WTC11 (cell line): ENCODE results near the gene CEP104. TPM values are rescaled to one million over a fixed set of nuclear protein-coding genes. Genes with fewer than 3 reads are reported as not detected.

Experiments
- AFF4 ChIP-seq: sonication (generic); formaldehyde crosslinking; IDR thresholded peaks from 2 replicates; pipeline ENCODE4 v1.8.1; 2023; ENCODE audit warnings: mild to moderate bottlenecking, missing genetic modification reagents, borderline replicate concordance
- IRF2 ChIP-seq: sonication (generic); formaldehyde crosslinking; IDR thresholded peaks from 2 replicates; pipeline ENCODE4 v1.8.0; 2022; ENCODE audit warnings: low read depth, missing genetic modification reagents, borderline replicate concordance
- JUN ChIP-seq: sonication (generic); formaldehyde crosslinking; IDR thresholded peaks from 2 replicates; pipeline ENCODE4 v1.8.0; 2023; ENCODE audit warnings: mild to moderate bottlenecking, missing genetic modification reagents
- KAT7 ChIP-seq: sonication (generic); formaldehyde crosslinking; IDR thresholded peaks from 2 replicates; pipeline ENCODE4 v1.8.1; 2023; ENCODE audit warnings: missing genetic modification reagents, mild to moderate bottlenecking, borderline replicate concordance
- NFE2L1 ChIP-seq: sonication (generic); formaldehyde crosslinking; IDR thresholded peaks from 2 replicates; pipeline ENCODE4 v1.8.1; 2023; ENCODE audit warnings: missing genetic modification reagents
- NR3C1 ChIP-seq: sonication (generic); formaldehyde crosslinking; conservative IDR thresholded peaks from 2 replicates; pipeline ENCODE4 v1.8.1; 2023; ENCODE audit warnings: low read depth, mild to moderate bottlenecking, missing genetic modification reagents
- PRDM15 ChIP-seq: sonication (generic); formaldehyde crosslinking; IDR thresholded peaks from 2 replicates; pipeline ENCODE4 v1.8.0; 2022; ENCODE audit warnings: missing genetic modification reagents
- RORB ChIP-seq: fragments of 250-450 bp; sonication (Bioruptor Pico); IDR thresholded peaks from 2 replicates; pipeline ENCODE4 v1.9.0; 2021; ENCODE audit warnings: mild to moderate bottlenecking
- TEAD4 ChIP-seq: sonication (generic); formaldehyde crosslinking; IDR thresholded peaks from 2 replicates; pipeline ENCODE4 v1.8.0; 2022; ENCODE audit warnings: mild to moderate bottlenecking, missing genetic modification reagents
- ZSCAN18 ChIP-seq: fragments of 250-450 bp; sonication (Bioruptor Pico); IDR thresholded peaks from 2 replicates; pipeline ENCODE4 v2.1.2; 2022; ENCODE audit warnings: mild to moderate bottlenecking, moderate library complexity
- total RNA-seq: library from RNA; stranded (reverse); gene quantifications from 3 replicates; pipeline ENCODE4 v1.2.3, GENCODE V29; 2021
- TF ChIP-seq, protein P1 (sequence below): sonication (generic); formaldehyde crosslinking; IDR thresholded peaks from 2 replicates; pipeline ENCODE4 v1.8.1; 2022; ENCODE audit warnings: missing genetic modification reagents, borderline replicate concordance
- TF ChIP-seq, protein P2 (sequence below): sonication (generic); formaldehyde crosslinking; IDR thresholded peaks from 2 replicates; pipeline ENCODE4 v1.8.0; 2022; ENCODE audit warnings: mild to moderate bottlenecking, missing genetic modification reagents
- TF ChIP-seq, protein P3 (sequence below): fragments of 250-450 bp; sonication (Bioruptor Pico); IDR thresholded peaks from 2 replicates; pipeline ENCODE4 v1.9.0; 2021; ENCODE audit warnings: moderate library complexity, mild to moderate bottlenecking, inconsistent platforms, borderline replicate concordance
- TF ChIP-seq, protein P4 (sequence below): sonication (generic); formaldehyde crosslinking; IDR thresholded peaks from 2 replicates; pipeline ENCODE4 v1.8.1; 2023; ENCODE audit warnings: mild to moderate bottlenecking, missing genetic modification reagents, moderate library complexity

CEP104 gene
- total RNA-seq, 1 experiment from 2014 or later = 38.0 TPM

DNA sequence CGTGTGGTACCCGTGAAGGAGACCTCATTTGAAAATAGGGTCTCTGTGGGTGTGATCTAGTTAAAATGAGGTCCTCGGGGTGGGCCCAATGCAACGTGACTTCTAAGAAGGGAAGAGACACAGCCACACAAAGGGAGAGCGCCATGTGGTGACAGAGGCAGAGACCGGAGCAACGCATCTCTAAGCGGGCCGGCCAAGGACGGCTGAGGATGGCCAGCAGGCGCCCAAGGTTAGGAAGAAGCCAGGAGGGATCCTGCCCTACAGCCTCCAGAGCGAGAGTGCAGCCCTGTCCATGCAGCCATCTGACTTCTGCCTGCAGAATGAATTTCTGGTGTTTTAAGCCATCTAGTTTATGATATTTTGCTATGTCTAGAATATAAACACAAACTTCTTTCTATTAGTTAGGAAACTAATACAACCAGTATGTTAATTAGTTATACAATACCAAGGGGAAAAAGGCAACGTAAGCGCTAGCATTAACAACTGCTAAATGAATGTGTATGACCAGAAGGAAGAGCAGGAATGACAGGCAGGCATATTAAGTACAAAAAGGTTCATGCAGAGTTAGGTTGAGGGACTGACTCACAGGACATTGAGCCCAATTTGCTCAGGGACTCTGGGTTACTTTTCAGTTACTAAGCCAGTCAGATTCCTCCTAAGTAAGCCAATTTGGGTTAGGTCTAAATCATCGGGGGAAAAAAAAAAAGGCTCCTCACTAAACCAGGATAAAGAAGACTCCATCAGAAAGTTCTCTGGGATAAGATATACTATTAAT, 4.1 kb downstream of the CEP104 start (continued):
- TF ChIP-seq AFF4 (CRISPR knock-in tag) = no peak
- no peak for TF ChIP-seq NR3C1 (CRISPR knock-in tag)
- TF ChIP-seq ZSCAN18 (CRISPR knock-in tag) = no peak
- TF ChIP-seq NFE2L1 (CRISPR knock-in tag) = no peak
- TF ChIP-seq RORB (CRISPR knock-in tag) = no peak
- TF ChIP-seq, protein P1, sequence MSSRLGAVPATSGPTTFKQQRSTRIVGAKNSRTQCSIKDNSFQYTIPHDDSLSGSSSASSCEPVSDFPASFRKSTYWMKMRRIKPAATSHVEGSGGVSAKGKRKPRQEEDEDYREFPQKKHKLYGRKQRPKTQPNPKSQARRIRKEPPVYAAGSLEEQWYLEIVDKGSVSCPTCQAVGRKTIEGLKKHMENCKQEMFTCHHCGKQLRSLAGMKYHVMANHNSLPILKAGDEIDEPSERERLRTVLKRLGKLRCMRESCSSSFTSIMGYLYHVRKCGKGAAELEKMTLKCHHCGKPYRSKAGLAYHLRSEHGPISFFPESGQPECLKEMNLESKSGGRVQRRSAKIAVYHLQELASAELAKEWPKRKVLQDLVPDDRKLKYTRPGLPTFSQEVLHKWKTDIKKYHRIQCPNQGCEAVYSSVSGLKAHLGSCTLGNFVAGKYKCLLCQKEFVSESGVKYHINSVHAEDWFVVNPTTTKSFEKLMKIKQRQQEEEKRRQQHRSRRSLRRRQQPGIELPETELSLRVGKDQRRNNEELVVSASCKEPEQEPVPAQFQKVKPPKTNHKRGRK (CRISPR knock-in tag) = no peak
- TF ChIP-seq IRF2 (CRISPR knock-in tag) = no peak
- TF ChIP-seq, protein P2, sequence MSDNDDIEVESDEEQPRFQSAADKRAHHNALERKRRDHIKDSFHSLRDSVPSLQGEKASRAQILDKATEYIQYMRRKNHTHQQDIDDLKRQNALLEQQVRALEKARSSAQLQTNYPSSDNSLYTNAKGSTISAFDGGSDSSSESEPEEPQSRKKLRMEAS (CRISPR knock-in tag) = no peak
- TF ChIP-seq PRDM15 = no peak
- no peak for TF ChIP-seq TEAD4
- TF ChIP-seq, protein P3, sequence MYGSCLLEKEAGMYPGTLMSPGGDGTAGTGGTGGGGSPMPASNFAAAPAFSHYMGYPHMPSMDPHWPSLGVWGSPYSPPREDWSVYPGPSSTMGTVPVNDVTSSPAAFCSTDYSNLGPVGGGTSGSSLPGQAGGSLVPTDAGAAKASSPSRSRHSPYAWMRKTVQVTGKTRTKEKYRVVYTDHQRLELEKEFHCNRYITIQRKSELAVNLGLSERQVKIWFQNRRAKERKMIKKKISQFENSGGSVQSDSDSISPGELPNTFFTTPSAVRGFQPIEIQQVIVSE (CRISPR knock-in tag) = no peak
- no peak for TF ChIP-seq JUN (CRISPR knock-in tag)
- TF ChIP-seq KAT7 (CRISPR knock-in tag) = no peak
- TF ChIP-seq, protein P4, sequence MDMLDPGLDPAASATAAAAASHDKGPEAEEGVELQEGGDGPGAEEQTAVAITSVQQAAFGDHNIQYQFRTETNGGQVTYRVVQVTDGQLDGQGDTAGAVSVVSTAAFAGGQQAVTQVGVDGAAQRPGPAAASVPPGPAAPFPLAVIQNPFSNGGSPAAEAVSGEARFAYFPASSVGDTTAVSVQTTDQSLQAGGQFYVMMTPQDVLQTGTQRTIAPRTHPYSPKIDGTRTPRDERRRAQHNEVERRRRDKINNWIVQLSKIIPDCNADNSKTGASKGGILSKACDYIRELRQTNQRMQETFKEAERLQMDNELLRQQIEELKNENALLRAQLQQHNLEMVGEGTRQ = no peak
